HG03469 (cell line): Measurements from ENCODE around the gene MMP24OS.

Experiments used
- ATAC-seq: cut with Tn5 transposase; IDR thresholded peaks from one replicate; pipeline ENCODE4 v1.9.1; 2021; ENCODE audit warnings: mild to moderate bottlenecking, moderate library complexity, moderate number of reproducible peaks; ENCODE audit not compliant: unreplicated experiment

The MMP24OS gene

GRCh38 chr20:35291654-35292503 lies 14.0 kb upstream of the MMP24OS start, which contains the start of gene FAM83C:
Gene FAM83C, minus strand, starts transcription at chr20:35292425. Its CDS starts 121 bp downstream, at chr20:35292304.
- ATAC-seq, result no peak

GRCh38 chr20:35290887-35291417 lies 13.0 kb upstream of the MMP24OS start:
- no peak for ATAC-seq

GRCh38 chr20:35290186-35290886 lies 12.4 kb upstream of the MMP24OS start:
- ATAC-seq, result no peak

- no peak for ATAC-seq
Measured at GRCh38 chr20:35288325-35289060, 10.6 kb upstream of the MMP24OS start.

- no peak for ATAC-seq
Measured at GRCh38 chr20:35287509-35288324, 9.8 kb upstream of the MMP24OS start.

- ATAC-seq, result no peak
Measured at GRCh38 chr20:35286899-35287508, 9.1 kb upstream of the MMP24OS start.

- ATAC-seq, result no peak
Measured at GRCh38 chr20:35286077-35286898, 8.4 kb upstream of the MMP24OS start.

- no peak for ATAC-seq
Measured at GRCh38 chr20:35285806-35286076, 7.8 kb upstream of the MMP24OS start.

GRCh38 chr20:35284992-35285805 lies 7.3 kb upstream of the MMP24OS start:
- ATAC-seq, result no peak

- ATAC-seq, result no peak
Measured at GRCh38 chr20:35284267-35284991, 6.5 kb upstream of the MMP24OS start, which contains the start of gene EIF6. Gene EIF6, minus strand, starts transcription at chr20:35284772. Its CDS starts 285 bp downstream, at chr20:35284487.

GRCh38 chr20:35283441-35284266 lies 5.7 kb upstream of the MMP24OS start:
- ATAC-seq, result no peak

GRCh38 chr20:35281506-35282101 lies 3.7 kb upstream of the MMP24OS start:
- no peak for ATAC-seq

- ATAC-seq, result no peak
Measured at GRCh38 chr20:35280523-35280922, 2.6 kb upstream of the MMP24OS start.

- no peak for ATAC-seq
Measured at GRCh38 chr20:35279533-35280174, 1.7 kb upstream of the MMP24OS start.

- no peak for ATAC-seq
Measured at GRCh38 chr20:35279040-35279439, 1.1 kb upstream of the MMP24OS start.

GRCh38 chr20:35277127-35277526 lies 795 bp downstream of the MMP24OS start:
- no peak for ATAC-seq
